GM19193 (cell line): Measurements from ENCODE around the gene SEC61A1.

ENCODE experiments used
- POLR2A ChIP-seq: IDR thresholded peaks from 4 replicates; pipeline ENCODE4 v1.6.1; 2011; ENCODE audit not compliant: insufficient read depth, insufficient read length; ENCODE audit errors: extremely low read depth

SEC61A1 gene

DNA sequence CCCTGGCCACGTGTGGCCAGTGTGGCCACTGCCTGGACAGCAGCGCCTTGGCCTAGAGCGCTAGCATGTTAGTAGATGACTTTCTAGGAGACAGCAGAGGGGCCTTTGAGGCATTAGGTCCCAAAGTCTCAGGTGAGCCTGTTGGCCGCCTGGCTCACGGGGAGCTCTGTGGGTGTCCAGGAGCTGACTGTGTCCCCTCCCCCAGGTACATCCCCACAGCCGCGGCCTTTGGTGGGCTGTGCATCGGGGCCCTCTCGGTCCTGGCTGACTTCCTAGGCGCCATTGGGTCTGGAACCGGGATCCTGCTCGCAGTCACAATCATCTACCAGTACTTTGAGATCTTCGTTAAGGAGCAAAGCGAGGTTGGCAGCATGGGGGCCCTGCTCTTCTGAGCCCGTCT lies 17.0 kb downstream of the SEC61A1 start:
- TF ChIP-seq POLR2A: no peak

- TF ChIP-seq POLR2A: no peak
Observed at GRCh38 chr3:128070898-128071591, 18.8 kb downstream of the SEC61A1 start.

GRCh38 chr3:128071771-128072453 lies 19.7 kb downstream of the SEC61A1 start:
- TF ChIP-seq POLR2A: no peak

DNA sequence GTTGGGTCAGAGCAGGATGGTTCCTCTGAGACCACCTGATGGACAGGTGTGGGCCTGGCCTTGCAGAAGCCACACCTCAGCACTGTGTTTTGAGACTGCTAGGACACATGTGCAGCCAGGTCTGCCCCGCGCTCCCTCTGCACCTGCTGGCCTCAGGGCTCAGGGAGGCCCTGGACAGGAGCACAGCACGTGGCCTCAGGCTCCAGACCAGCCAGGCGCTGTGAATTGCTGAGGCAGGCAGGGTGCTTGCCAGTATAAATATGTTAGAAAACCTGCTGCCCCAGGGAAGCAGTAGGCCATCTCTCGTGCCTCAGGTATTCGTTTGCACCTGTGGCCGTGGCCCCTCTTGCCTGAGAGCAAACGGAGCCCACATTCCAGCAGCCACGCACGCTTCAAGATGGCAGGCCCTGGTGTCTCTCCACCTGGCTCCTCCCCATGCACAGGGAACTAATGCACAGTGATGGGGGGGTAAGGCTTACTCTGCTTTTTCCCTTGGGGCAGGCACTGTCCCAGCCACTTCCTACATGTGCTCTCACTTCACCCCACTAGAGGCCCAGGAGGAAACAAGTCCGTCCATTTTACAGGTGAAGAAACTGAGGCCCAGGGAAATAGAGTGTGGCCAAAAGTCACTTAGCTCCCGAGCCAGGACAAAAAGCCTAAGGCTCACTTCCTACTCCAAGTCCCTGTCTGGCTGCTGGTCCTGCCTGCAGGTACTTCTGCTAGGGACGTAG lies 20.4 kb downstream of the SEC61A1 start:
- TF ChIP-seq POLR2A: no peak

- TF ChIP-seq POLR2A: no peak
Observed at GRCh38 chr3:128073185-128073725, 21.0 kb downstream of the SEC61A1 start.

GRCh38 chr3:128073807-128074206 lies 21.6 kb downstream of the SEC61A1 start:
- TF ChIP-seq POLR2A: no peak

DNA sequence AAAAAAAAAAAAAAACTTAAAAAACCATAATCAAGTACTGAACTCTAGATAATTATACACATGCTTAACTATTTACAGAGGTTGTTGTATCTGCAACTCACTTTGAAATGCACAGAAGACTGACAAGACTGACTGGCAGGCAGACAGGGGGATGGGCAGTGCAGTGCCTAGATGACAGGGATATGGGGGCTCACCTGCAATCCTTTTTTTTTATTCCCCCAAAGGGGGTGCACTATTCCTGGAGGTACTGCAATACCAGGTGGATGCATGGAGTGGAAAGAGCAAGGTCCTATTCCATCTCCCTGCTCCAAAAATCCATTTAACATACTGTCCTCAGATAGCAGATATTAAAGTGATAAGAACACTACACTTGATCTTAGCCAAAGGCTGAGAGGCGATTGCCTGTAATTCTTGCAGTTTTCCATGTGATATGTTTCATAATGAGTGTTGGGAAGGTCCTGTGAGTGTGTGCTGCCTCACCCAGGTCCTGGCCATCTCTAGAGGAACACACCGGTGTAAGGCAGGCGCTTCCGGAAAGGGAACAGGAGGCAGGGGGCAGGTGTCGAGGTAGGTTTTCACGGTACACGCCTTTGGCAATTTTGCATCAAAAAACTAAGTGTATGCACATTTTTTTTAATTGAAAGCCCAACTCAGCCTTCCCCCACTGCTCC lies 22.7 kb downstream of the SEC61A1 start:
- TF ChIP-seq POLR2A: no peak

DNA sequence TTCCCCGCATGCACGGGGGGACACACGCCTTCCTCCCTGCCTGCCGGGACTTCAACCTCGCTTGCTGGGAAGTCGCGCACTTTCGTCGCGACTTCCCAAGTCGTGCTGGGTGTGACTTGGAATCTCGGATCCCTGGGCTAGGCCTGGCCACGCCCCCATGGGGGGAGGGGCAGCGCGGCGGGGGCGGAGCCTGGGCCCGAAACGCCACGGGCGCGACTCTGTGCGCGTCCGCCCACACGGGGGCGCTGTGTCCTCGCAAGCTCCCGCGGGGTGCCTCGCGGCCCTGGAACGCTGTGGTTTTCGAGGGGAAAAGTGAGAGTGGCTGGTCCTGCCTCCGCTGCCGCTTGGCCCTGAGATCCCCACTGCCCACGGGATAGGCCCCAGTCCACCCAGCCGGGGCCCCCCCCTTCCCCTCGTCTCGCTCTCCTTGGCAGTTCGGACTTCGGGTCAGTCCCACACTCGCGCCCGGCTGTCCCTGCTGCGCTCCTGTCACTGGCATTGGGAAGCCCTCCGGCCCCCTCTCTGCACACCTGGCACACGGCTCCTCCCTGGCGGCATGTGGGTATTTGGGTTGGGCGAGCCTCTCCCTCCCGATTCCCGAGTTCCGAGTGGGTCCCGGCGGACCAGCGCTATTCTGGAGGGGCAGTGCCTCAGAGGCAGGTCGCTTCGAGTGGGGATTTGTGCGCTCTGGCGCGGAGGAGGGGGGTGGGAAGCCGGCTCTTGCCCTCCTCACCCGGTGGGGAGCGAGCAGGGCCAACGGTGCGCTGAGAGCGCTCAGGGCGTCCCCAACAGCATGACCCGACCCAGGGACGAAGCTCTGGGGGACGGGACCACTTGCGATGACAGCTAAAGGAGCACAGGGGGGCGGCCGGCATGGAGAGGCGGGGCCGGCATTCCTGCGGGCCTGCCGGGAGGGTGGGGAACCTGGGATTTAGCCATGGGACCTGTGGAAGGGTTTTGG lies 23.6 kb downstream of the SEC61A1 start:
- TF ChIP-seq POLR2A: peak; percentile 30

- TF ChIP-seq POLR2A: no peak
Observed at GRCh38 chr3:128076483-128077201, 24.4 kb downstream of the SEC61A1 start.

- no peak for TF ChIP-seq POLR2A
Observed at GRCh38 chr3:128077202-128077624, 25.0 kb downstream of the SEC61A1 start.

DNA sequence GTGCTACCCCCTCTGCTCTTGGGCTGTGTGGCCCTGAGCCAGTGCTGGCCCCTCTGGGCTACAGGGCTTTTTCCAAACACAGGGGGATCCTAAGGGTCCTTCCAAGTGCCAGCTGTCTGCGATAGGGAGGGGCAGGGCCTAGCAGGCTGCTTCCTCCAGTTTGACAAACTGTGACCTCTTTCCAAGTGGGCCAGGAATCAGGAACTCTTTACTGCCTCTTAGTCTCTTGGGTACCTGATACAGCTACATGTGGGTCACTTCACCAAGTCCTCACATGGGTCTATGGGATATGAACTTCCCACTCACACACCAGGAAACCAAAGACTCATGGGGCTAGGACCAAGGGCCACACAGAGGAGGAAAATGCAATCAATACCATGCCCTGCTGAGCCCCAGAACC lies 25.4 kb downstream of the SEC61A1 start:
- no peak for TF ChIP-seq POLR2A

- TF ChIP-seq POLR2A: no peak
Observed at GRCh38 chr3:128078322-128078721, 26.1 kb downstream of the SEC61A1 start.

DNA sequence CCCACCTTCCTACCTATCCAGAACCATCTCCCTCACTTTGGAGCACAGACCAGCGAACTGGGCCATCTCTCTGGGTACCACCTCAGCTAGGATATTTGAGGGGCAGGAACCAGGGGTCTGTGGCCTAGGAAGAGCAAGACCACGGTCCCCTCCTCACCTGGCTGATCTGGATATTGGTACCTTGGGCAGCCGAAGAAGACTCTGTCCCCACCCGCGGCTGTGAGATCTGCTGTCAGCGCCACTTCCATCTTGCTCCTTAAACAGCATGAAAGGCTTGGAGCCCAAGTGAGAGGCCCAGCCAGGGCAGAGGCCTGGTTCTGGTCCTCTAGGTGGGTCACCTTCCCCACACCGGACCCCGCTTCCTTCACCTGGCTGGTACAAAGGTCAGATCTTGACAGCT lies 26.6 kb downstream of the SEC61A1 start:
- no peak for TF ChIP-seq POLR2A
